ENCODE data around the gene NDST1.
A peak's percentile ranks its signal among the peaks of the same experiment; 100 is the strongest.

The NDST1 gene

DNA sequence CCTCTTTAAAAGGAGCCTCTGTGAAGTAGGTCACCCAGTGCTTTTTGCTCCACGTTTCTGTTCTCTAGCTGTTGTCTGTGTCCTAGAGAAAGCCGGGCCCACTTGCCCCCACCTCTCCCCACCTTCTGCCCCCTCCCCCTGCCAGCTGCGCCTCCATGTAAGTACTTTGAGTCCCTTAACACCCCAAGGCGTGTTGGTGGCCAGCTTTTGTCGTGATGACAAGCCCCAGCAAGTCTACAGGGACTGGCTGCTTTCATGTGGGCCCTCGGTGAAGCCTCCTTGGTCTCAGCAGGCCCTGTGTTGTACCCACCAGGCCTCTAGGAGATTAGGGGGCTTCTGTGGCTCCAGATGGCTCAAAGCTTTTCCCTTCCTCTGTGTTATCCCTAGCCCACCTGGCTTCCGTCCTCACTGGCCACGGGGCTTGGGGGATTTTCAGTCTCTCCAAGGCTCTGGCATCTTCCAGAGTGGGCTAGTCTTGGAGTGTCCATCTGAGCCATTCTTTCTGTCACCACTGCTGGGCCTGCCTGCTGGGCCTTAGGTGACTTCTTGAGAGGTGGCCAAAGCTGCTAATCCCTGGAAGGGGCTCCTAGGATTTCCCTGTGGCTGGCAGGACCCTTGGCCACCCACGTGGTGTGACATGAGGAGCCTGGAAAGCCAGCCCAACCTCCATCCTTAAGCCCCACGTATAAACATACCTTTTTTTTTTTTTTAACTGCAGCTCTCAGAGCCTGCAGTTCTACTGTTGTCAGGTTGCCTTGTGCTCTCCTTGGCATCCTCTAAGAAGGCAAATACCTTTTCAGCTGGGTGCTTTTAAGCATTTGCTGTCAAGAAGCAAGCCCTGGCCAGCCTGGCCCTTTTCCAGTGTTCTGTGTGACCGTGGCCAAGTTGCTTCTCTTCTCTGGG is 1.1 kb upstream of the NDST1 start:
- peak; percentile 68 for DNase-seq
- peak; percentile 93 for ATAC-seq (ENCODE audit: insufficient read depth, low read depth)
- Histone ChIP-seq H3K27me3 (ENCODE audit: insufficient read depth, low read length, poor library complexity) (no peaks in the 10 kb centered on the region), H3K4me3 (ENCODE audit: low read depth in 1 of 2, low read length in 2 of 2) (no peak overlapping the region), H3K9ac (ENCODE audit: low read depth, low read length) (no peak overlapping the region), H3K36me3 (ENCODE audit: insufficient read depth, low read length) (no peaks in the 10 kb centered on the region), H3K79me2 (ENCODE audit: insufficient read depth, low read length) (no peaks in the 10 kb centered on the region), H4K20me1 (ENCODE audit: insufficient read depth, low read length) (no peaks in the 10 kb centered on the region), H3K9me3 (ENCODE audit: insufficient read depth, low read length, severe bottlenecking) (no peaks in the 10 kb centered on the region), H2AFZ (ENCODE audit: low read depth, low read length) (no peak overlapping the region), H3K4me2 (ENCODE audit: insufficient read depth, low read length) (no peak overlapping the region), H3K4me1 (ENCODE audit: insufficient read depth, low read length) (peaks cover 10% of the 10 kb centered on the region; the same call in 1 of the 2 replicates), H3K27ac (ENCODE audit: low read length) (no peak overlapping the region)
- TF ChIP-seq EZH2 (IDR thresholded peaks at IDR 0.05; ENCODE audit: borderline replicate concordance, low read depth, low read length, severe bottlenecking) = no peak
- TF ChIP-seq, protein P1, sequence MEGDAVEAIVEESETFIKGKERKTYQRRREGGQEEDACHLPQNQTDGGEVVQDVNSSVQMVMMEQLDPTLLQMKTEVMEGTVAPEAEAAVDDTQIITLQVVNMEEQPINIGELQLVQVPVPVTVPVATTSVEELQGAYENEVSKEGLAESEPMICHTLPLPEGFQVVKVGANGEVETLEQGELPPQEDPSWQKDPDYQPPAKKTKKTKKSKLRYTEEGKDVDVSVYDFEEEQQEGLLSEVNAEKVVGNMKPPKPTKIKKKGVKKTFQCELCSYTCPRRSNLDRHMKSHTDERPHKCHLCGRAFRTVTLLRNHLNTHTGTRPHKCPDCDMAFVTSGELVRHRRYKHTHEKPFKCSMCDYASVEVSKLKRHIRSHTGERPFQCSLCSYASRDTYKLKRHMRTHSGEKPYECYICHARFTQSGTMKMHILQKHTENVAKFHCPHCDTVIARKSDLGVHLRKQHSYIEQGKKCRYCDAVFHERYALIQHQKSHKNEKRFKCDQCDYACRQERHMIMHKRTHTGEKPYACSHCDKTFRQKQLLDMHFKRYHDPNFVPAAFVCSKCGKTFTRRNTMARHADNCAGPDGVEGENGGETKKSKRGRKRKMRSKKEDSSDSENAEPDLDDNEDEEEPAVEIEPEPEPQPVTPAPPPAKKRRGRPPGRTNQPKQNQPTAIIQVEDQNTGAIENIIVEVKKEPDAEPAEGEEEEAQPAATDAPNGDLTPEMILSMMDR (IDR thresholded peaks at IDR 0.05; ENCODE audit: borderline replicate concordance, extremely low read depth, low read length, poor library complexity, severe bottlenecking) = no peak

DNA sequence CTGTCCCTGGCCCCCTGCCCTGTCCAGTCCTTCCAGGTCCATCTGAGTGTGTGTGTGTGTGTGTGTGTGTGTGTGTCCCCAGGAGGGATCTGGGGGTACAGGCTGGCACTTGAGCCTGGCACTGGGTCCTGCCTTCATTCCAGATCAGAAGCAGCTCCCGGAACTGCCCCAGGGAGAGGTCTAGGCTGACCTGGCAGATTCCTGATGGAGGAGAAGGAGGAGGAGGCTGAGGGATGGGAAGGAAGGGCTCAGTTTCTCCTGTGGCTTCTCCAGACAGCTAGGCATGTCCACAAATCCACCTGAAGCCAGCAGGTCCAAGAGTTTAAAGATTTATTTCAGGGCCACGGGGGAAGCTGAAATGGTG is 328 bp downstream of the NDST1 start:
- H3K27ac ChIP-seq (ENCODE audit: low read length) = no peak overlapping the region
- no peak overlapping the region for H3K9ac ChIP-seq (ENCODE audit: low read depth, low read length)
- H2AFZ ChIP-seq (ENCODE audit: low read depth, low read length) = no peak overlapping the region
- H3K4me1 ChIP-seq (ENCODE audit: insufficient read depth, low read length) = peaks cover 10% of the 10 kb centered on the region; the same call in 1 of the 2 replicates
- H3K4me2 ChIP-seq (ENCODE audit: insufficient read depth, low read length) = no peak overlapping the region
- no peaks in the 10 kb centered on the region for H3K79me2 ChIP-seq (ENCODE audit: insufficient read depth, low read length)
- H3K4me3 ChIP-seq (ENCODE audit: low read depth in 1 of 2, low read length in 2 of 2) = no peak overlapping the region
- TF ChIP-seq, protein P1 (IDR thresholded peaks at IDR 0.05; ENCODE audit: borderline replicate concordance, extremely low read depth, low read length, poor library complexity, severe bottlenecking) = no peak
- no peak for TF ChIP-seq EZH2 (IDR thresholded peaks at IDR 0.05; ENCODE audit: borderline replicate concordance, low read depth, low read length, severe bottlenecking)
- H3K9me3 ChIP-seq (ENCODE audit: insufficient read depth, low read length, severe bottlenecking) = no peaks in the 10 kb centered on the region
- DNase-seq (no peak), ATAC-seq (ENCODE audit: insufficient read depth, low read depth) (no peak)
- no peaks in the 10 kb centered on the region for H3K27me3 ChIP-seq (ENCODE audit: insufficient read depth, low read length, poor library complexity)
- H3K36me3 ChIP-seq (ENCODE audit: insufficient read depth, low read length) = no peaks in the 10 kb centered on the region
- H4K20me1 ChIP-seq (ENCODE audit: insufficient read depth, low read length) = no peaks in the 10 kb centered on the region

DNA sequence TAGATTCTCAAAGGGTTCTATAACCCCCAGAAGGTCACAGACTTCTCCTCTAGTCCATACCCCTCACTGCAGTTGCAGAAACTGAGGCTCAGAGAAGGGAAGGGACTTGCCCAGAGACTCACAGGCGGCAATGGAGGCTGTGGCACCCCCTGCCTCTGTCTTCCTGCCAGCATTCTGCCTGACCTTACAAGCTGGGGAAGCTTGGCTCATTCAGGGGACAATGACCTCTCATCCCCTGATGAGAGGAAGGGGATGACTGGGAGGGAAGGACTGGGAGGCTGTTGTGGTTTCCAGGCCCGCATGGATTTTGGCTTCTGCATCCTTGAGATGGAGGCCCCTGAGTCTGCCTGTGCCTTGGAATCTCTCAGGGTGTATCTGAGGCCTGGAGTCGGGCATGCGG is 897 bp downstream of the NDST1 start:
- ATAC-seq (ENCODE audit: insufficient read depth, low read depth) (no peak), DNase-seq (no peak)
- Histone ChIP-seq H3K36me3 (ENCODE audit: insufficient read depth, low read length) (no peaks in the 10 kb centered on the region), H3K9ac (ENCODE audit: low read depth, low read length) (no peak overlapping the region), H3K4me1 (ENCODE audit: insufficient read depth, low read length) (peaks cover 10% of the 10 kb centered on the region; the same call in 1 of the 2 replicates), H3K4me3 (ENCODE audit: low read depth in 1 of 2, low read length in 2 of 2) (no peak overlapping the region), H3K27ac (ENCODE audit: low read length) (no peak overlapping the region), H3K4me2 (ENCODE audit: insufficient read depth, low read length) (no peak overlapping the region), H4K20me1 (ENCODE audit: insufficient read depth, low read length) (no peaks in the 10 kb centered on the region), H3K79me2 (ENCODE audit: insufficient read depth, low read length) (no peaks in the 10 kb centered on the region), H2AFZ (ENCODE audit: low read depth, low read length) (no peak overlapping the region), H3K27me3 (ENCODE audit: insufficient read depth, low read length, poor library complexity) (no peaks in the 10 kb centered on the region), H3K9me3 (ENCODE audit: insufficient read depth, low read length, severe bottlenecking) (no peaks in the 10 kb centered on the region)
- TF ChIP-seq, protein P1 (IDR thresholded peaks at IDR 0.05; ENCODE audit: borderline replicate concordance, extremely low read depth, low read length, poor library complexity, severe bottlenecking) = no peak
- TF ChIP-seq EZH2 (IDR thresholded peaks at IDR 0.05; ENCODE audit: borderline replicate concordance, low read depth, low read length, severe bottlenecking) = no peak
